ENCODE data around the gene HEATR5B.

GRCh38 chr2:36965751-36966369 lies 118.3 kb downstream of the HEATR5B start:
- TF ChIP-seq GATA2 (IDR thresholded peaks at IDR 0.05; ENCODE audit: low read depth, low read length), result no peak
- no peak for TF ChIP-seq GATA3 (IDR thresholded peaks at IDR 0.05; ENCODE audit: low read depth, low read length)
